Tibial nerve (tissue), 4 donors: Measurements from ENCODE around the gene SPTBN4. TPM values are rescaled to one million over a fixed set of nuclear protein-coding genes. Genes with fewer than 3 reads are reported as not detected.

Experiments
- DNase-seq, 2 donors: peaks; one replicate each; pipeline ENCODE4 v3.0.0-alpha.2; 2019; ENCODE audit warnings: low spot score in 2 of 2
- H3K27ac ChIP-seq, 4 donors: fragments of 200-600 bp; sonication (generic) in 3 of 4; one replicate each; pipeline ENCODE4 v1.5.1; 2017 to 2019; ENCODE audit warnings: mild to moderate bottlenecking in 1 of 4
- H3K27me3 ChIP-seq, 2 donors: fragments of 200-600 bp; sonication (generic) in 1 of 2; one replicate each; pipeline versions ENCODE4 v1.5.1 to v1.6.0; 2017 to 2019
- H3K36me3 ChIP-seq, 3 donors: fragments of 200-600 bp; sonication (generic); one replicate each; pipeline ENCODE4 v1.5.1; 2018 to 2019
- H3K4me1 ChIP-seq, 4 donors: fragments of 200-600 bp; sonication (generic) in 3 of 4; one replicate each; pipeline ENCODE4 v1.5.1; 2017 to 2019
- H3K4me3 ChIP-seq, 4 donors: fragments of 200-600 bp; sonication (generic) in 3 of 4; one replicate each; pipeline ENCODE4 v1.5.1; 2017 to 2019; ENCODE audit warnings: mild to moderate bottlenecking in 1 of 4, moderate library complexity in 1 of 4
- H3K9me3 ChIP-seq, 4 donors: fragments of 200-600 bp; sonication (generic) in 3 of 4; one replicate each; pipeline ENCODE4 v1.5.1; 2017 to 2019
- CTCF ChIP-seq, 5 experiments: fragments of 200-600 bp in 3 of 5; fragments of 450-650 bp in 2 of 5; sonication (generic) in 3 of 5; IDR thresholded peaks; one replicate each; pipeline ENCODE4 v1.5.1; 2016 to 2019; ENCODE audit warnings: antibody characterized with exemption in 5 of 5, mild to moderate bottlenecking in 3 of 5, moderate library complexity in 2 of 5
- EP300 ChIP-seq, 2 donors: sonication (generic); formaldehyde crosslinking; IDR thresholded peaks; one replicate each; pipeline ENCODE4 v1.6.1; 2017; ENCODE audit warnings: antibody characterized with exemption in 2 of 2, mild to moderate bottlenecking in 1 of 2
- POLR2A ChIP-seq, 2 donors: fragments of 450-650 bp; IDR thresholded peaks; one replicate each; pipeline ENCODE4 v1.6.1; 2017; ENCODE audit warnings: antibody characterized with exemption in 2 of 2, mild to moderate bottlenecking in 2 of 2, moderate library complexity in 2 of 2
- WGBS, 2 donors: methylation state at CpG; one replicate each; pipeline ENCODE4 v1.1.5; 2018; 5-methylcytosine and 5-hydroxymethylcytosine counted together
- total RNA-seq, 4 donors: library from RNA; depleted of rRNA; stranded (reverse); fragments of >200 nt; gene quantifications; one replicate each; pipeline ENCODE4 v1.1.0, GENCODE V29; 2016

Gene SPTBN4
- total RNA-seq, 4 donors from 2014 or later, result 14.9 to 24.0 (median 19.7) TPM

- Histone ChIP-seq H3K9me3 (no peaks in the 10 kb centered on the region), H3K27me3 (no peaks in the 10 kb centered on the region), H3K4me1 (peaks cover 0 to 98% (median 55%) of the 10 kb centered on the region in 4 donors), H3K4me3 (peak overlapping the region in 1 of 4 donors; percentile 49), H3K27ac (peak overlapping the region in 3 of 4 donors; percentile 94 to 95 (median 94)), H3K36me3 (peaks cover 0 to 20% (median 0%) of the 10 kb centered on the region in 3 donors)
- no peak for TF ChIP-seq CTCF (IDR thresholded peaks at IDR 0.05)
- TF ChIP-seq EP300 (IDR thresholded peaks at IDR 0.05), result no peak
- WGBS, 2 donors, result 72 to 79% methylated on average over 4 of the region's 4 CpGs
- no peak for DNase-seq
Observed at GRCh38 chr19:40608957-40609356, 142.2 kb downstream of the SPTBN4 start.

GRCh38 chr19:40609561-40610395, 143.0 kb downstream of the SPTBN4 start:
- peak in 1 of 2 donors; percentile 46 for TF ChIP-seq POLR2A (IDR thresholded peaks at IDR 0.05)
- no peak for TF ChIP-seq EP300 (IDR thresholded peaks at IDR 0.05)
- 3 to 6% methylated on average over 21 to 36 of the region's 50 CpGs for WGBS, 2 donors
- H3K4me3 ChIP-seq, result peak overlapping the region; percentile 36 to 56 (median 50)
- H3K27ac ChIP-seq, result peak overlapping the region; percentile 69 to 95 (median 94)
- peaks cover 0 to 20% (median 0%) of the 10 kb centered on the region in 3 donors for H3K36me3 ChIP-seq
- H3K9me3 ChIP-seq, result no peaks in the 10 kb centered on the region
- no peaks in the 10 kb centered on the region for H3K27me3 ChIP-seq
- peak; percentile 91 to 95 for DNase-seq
- H3K4me1 ChIP-seq, result peaks cover 0 to 98% (median 54%) of the 10 kb centered on the region in 4 donors

- WGBS, 2 donors, result 19 to 21% methylated on average over 29 of the region's 29 CpGs
- Histone ChIP-seq H3K4me1 (peaks cover 0 to 98% (median 51%) of the 10 kb centered on the region in 4 donors), H3K4me3 (peak overlapping the region; percentile 22 to 56 (median 44)), H3K9me3 (no peaks in the 10 kb centered on the region), H3K27me3 (no peaks in the 10 kb centered on the region), H3K27ac (peak overlapping the region; percentile 69 to 95 (median 94)), H3K36me3 (peaks cover 0 to 20% (median 0%) of the 10 kb centered on the region in 3 donors)
- TF ChIP-seq CTCF (IDR thresholded peaks at IDR 0.05) (no peak), EP300 (IDR thresholded peaks at IDR 0.05) (peak in 1 of 2 donors; percentile 58), POLR2A (IDR thresholded peaks at IDR 0.05) (no peak)
- DNase-seq, result no peak
Observed at GRCh38 chr19:40610396-40611064, 143.7 kb downstream of the SPTBN4 start.

GRCh38 chr19:40611096-40611495, 144.3 kb downstream of the SPTBN4 start:
- H3K4me1 ChIP-seq, result peaks cover 0 to 98% (median 50%) of the 10 kb centered on the region in 4 donors
- H3K9me3 ChIP-seq, result no peaks in the 10 kb centered on the region
- no peaks in the 10 kb centered on the region for H3K27me3 ChIP-seq
- no peak for TF ChIP-seq CTCF (IDR thresholded peaks at IDR 0.05)
- TF ChIP-seq EP300 (IDR thresholded peaks at IDR 0.05), result no peak
- no peak for TF ChIP-seq POLR2A (IDR thresholded peaks at IDR 0.05)
- DNase-seq, result no peak
- H3K4me3 ChIP-seq, result no peak overlapping the region
- H3K36me3 ChIP-seq, result peaks cover 0 to 20% (median 0%) of the 10 kb centered on the region in 3 donors
- H3K27ac ChIP-seq, result peak overlapping the region; percentile 69 to 95 (median 94)
- WGBS, 2 donors, result 78% methylated on average over 15 of the region's 15 CpGs

GRCh38 chr19:40611900-40612698, 145.3 kb downstream of the SPTBN4 start:
- no peak overlapping the region for H3K4me3 ChIP-seq
- peaks cover 0 to 98% (median 45%) of the 10 kb centered on the region in 4 donors for H3K4me1 ChIP-seq
- H3K9me3 ChIP-seq, result no peaks in the 10 kb centered on the region
- peak overlapping the region in 3 of 4 donors; percentile 94 to 95 (median 94) for H3K27ac ChIP-seq
- peaks cover 0 to 30% (median 0%) of the 10 kb centered on the region in 3 donors for H3K36me3 ChIP-seq
- WGBS, 2 donors, result 84% methylated on average over 7 to 10 of the region's 10 CpGs
- DNase-seq, result no peak
- no peaks in the 10 kb centered on the region for H3K27me3 ChIP-seq
- no peak for TF ChIP-seq CTCF (IDR thresholded peaks at IDR 0.05)
- TF ChIP-seq EP300 (IDR thresholded peaks at IDR 0.05), result no peak
- TF ChIP-seq POLR2A (IDR thresholded peaks at IDR 0.05), result no peak
